Peyer's patch (tissue), 4 donors: ENCODE results near the gene ABCC6.
"Not testable (repeated sequence)": the region's sequence is repeated elsewhere in the genome, so short reads cannot be mapped to it uniquely, and the experiment has no call there.

Experiments
- POLR2A ChIP-seq, 2 donors: fragments of 450-650 bp; IDR thresholded peaks; one replicate each; pipeline ENCODE4 v1.5.1; 2017; ENCODE audit warnings: antibody characterized with exemption in 2 of 2, mild to moderate bottlenecking in 2 of 2, moderate library complexity in 2 of 2
- TF ChIP-seq, protein P1 (sequence below), 6 experiments: fragments of 450-650 bp in 4 of 6; fragments of 200-600 bp in 2 of 6; sonication (generic) in 1 of 6; IDR thresholded peaks; one replicate each; pipeline ENCODE4 v1.5.1; 2017 to 2019; ENCODE audit warnings: antibody characterized with exemption in 6 of 6, mild to moderate bottlenecking in 3 of 6, moderate library complexity in 1 of 6

DNA sequence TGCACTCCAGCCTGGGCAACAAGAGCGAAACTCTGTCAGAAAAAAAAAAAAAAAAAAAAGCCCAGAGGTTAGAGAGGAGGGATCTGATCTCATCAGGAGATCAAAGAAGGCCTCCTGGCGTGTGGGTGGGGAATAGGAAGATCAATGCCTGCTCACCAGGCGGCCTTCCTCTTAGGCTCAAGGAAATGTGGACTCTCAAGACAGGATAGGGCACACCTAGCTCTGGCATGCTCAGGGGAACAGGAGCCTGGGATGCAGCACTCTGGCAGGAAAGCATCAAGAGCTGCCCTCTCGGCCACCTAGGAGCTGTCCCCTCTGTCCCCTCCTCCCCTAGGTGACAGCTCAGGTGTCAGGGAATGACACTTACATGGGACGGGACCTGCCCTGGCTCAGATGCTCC is 22.9 kb downstream of the ABCC6 start:
- TF ChIP-seq, protein P1, sequence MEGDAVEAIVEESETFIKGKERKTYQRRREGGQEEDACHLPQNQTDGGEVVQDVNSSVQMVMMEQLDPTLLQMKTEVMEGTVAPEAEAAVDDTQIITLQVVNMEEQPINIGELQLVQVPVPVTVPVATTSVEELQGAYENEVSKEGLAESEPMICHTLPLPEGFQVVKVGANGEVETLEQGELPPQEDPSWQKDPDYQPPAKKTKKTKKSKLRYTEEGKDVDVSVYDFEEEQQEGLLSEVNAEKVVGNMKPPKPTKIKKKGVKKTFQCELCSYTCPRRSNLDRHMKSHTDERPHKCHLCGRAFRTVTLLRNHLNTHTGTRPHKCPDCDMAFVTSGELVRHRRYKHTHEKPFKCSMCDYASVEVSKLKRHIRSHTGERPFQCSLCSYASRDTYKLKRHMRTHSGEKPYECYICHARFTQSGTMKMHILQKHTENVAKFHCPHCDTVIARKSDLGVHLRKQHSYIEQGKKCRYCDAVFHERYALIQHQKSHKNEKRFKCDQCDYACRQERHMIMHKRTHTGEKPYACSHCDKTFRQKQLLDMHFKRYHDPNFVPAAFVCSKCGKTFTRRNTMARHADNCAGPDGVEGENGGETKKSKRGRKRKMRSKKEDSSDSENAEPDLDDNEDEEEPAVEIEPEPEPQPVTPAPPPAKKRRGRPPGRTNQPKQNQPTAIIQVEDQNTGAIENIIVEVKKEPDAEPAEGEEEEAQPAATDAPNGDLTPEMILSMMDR (IDR thresholded peaks at IDR 0.05) = not testable (repeated sequence)
- TF ChIP-seq POLR2A (IDR thresholded peaks at IDR 0.05) = not testable (repeated sequence)
